Stimulated activated CD4-positive, alpha-beta T cell treated with anti-CD3 and anti-CD28 coated beads, Interleukin-1b, Interleukin-23, amount 100 ng/mL, for 1 hour (primary cell): ENCODE results near the gene DCP2.

Experiments used
- DNase-seq, 2 donors: peaks; one replicate each; pipeline ENCODE4 v3.0.0-alpha.2; 2020; ENCODE audit warnings: low read depth in 2 of 2

Gene DCP2

DNA sequence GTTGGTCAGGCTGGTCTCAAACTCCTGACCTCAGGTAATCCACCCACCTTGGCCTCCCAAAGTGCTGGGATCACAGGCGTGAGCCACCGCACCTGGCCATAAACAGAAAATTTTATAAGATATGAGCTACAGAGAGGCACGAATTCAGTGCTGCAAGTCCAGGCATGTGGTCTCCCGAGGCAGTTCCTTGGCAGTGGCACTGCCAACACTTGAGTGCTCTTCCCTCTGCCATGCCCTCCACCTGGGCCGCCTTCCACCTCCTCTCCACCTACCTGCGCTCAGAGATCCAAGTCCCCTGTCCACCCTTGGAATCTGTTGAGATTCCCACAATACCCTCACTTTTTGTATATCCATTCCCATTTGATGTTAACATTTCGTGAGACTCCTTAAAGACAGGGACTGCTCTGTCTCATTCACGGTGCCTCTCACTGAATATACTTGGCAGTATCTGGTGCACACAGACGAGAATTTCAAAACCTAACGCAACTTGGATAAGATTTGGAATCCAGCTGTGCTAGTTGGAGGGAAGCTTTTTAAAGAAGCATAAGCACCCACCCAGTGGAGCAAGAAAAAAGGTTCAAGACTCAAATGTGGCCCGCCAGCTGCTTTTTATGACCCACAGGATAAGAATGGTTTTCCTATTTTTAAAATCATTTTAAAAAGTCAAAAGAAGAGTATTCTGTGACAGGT lies 68.3 kb downstream of the DCP2 start:
- DNase-seq = no peak

DNA sequence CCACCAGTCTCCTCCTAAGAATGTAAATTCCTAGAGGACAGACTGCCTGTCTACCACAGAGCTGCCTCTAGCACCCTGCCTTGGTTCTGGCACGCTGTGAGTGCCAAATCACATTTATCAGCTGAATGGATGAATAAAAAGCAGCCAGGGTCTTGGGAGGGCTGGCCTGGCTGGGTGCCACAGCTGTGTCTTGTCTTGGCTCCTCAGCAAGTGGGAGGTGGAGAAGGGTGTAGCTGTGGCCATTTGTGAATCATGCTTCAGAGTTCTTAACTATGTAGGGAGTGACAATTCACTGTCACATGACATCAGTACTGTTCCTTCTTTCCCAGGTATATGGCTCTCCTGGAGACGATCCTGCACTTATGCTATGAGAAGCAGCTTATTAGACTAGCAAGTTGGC lies 70.6 kb downstream of the DCP2 start:
- no peak for DNase-seq

DNA sequence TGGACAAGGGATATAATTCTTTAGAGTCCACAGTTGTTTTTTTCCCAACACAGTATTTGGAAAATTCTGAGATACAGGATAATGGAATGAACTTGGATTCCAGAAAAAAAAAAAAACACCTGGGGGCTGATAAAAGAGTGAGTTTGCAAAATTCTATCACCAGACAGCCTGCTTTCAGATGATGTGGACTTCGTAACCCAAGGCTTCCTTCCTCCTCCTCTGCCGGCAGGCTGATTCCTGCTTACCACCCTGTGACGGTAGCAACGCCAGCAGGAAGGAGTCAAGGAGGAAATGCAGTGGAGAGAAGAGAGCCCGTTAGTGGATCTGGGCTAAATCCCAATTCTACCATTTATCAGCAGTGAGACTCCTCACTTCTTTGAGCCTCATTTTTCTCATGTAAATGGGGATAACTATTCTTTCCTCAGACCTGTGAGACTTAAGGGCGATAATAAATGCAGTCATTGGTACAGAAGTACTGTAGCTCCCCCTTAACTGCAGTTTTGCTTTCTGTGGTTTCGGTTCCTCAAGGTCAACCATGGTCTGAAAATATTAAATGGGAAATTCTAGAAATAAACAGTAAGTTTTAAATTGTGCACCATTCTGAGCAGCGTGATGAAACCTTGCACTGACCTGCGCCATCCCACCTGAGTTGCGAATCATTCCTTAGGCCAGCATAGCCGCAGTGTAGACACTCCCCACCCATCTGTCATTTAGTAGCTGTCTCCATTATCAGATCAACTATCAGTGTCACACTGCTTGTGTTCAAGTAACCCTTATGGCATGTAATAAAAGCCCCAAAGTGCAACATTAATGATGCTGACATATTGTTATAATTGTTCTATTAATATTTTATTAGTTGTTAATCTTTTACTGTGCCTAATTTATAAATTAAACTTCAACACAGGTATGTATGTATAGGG lies 71.4 kb downstream of the DCP2 start:
- DNase-seq = no peak

DNA sequence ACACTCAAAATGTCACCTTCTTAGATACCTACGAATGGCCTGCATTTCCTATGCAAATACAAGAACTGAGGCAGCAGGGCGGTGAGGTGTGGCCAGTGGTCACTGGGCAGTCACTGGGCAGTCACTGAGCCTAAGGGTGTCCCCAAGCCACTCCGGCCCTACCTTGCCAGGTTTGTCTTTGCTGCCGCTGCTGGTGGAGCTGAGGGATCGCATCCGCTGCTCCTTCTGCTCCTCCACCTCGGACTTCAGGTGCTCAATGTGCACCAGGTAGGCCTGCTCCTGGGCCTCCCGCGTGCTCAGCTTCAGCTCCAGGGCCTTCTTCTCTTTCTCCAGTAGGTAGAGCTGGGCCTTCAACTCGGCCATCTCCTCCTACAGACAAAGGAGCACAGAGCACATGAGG lies 72.3 kb downstream of the DCP2 start:
- no peak for DNase-seq

DNA sequence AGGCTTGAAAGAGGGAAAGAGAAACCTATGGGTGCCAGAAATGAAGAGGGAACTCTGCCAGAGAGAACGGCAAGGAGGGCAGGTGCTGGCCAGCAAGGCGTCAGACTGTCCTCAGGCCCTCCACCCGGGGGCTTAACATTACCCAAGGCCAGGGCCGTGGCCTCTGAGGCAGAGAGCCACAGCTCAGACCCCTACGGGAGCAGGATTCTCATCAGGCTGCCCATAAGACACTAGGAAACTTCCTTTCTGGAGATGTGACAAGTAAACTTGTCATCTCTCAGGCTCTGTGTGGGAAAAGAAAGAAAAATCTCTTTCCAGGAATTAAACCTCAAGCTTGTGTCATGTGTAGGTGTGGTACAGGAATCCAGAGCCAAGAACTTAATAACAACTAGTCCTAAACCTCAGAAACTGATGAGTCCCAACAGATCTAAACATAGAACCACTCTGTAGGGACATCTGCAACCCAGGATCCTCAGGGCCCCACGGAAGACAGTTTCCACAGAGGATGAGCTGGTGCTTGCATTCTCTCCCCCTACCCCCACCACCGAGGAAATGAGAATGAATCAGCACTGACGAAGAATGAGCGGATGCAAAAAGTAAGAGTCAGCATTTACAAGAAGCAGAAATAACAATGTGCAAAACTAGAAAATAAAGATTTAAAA lies 74.3 kb downstream of the DCP2 start:
- no peak for DNase-seq

DNA sequence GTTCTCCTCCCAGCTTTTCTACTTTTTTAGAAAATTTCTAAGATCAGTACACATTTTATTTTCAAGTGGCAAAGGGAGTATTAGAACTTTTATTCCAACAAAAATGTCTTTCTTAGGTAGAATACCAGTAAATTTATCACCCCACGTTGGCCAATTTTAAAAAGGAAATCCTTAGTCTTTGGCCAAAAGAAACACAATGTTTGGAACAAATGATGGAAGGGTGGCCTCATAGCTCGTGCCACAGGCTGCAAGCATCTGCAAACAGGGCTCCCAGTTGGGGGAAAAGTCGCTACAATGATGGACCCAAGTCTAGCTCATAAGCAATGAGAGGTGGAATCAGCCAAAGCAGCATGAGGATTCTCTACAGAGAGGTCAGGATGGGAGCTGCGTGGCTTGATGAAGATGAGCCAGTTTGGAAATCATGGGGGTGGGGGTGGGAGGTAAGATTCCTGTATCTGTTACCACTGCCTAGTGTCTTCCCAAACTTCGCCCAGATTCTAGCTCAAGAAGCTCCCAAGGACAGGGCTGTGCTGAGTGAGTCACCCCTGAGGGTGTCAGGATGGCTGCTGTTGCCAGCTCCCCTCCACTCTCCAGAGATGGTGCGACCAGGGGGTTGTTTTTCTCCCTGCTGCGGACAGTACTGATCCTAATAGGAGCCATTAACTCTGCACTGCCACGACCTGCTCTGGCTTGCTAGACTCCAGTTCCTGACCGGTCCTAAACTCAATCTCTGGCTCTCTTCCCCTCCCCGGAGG lies 75.6 kb downstream of the DCP2 start:
- no peak for DNase-seq

DNA sequence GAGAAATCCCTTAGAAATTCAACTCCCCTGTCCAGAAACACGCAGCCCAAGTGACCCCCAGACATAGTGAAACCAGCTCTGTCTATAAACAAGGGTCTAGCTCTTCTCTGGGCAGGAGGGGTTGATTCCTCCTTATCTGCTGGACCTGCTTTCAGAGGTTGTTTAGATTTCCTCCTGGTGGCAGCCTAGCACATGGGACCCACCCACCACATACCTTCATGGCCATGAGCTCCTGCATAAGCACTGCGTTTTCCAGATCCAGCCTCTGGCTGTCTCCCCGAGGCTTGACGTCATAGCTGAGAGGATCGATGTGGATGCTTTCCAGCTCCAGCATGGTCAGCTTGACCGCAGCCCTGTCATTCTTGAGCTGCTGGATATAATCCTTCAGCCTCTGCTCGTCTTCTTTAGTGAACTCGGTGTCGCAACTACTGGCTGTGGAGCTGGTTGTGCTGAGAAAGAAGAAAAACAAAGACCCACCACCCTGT lies 77.0 kb downstream of the DCP2 start:
- DNase-seq = no peak

DNA sequence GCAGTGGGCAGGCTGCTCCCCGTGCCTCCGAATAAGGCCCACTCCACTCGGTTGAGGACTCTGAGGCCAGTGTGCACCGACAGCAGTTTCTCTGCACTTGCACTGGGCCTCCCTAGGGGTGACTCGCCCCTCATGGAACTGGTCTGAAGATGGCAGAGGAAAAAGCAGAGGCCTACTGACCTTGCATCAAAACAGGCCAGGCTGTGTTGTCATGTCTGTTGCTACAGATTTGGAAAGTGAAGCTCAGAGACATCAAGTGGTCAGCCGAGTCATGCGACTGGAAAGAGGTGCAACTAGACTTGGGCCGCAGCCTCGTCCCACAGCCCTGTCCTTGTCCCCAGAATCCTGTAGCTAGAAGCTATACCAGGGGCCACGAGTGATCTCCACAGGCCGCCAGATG lies 78.3 kb downstream of the DCP2 start:
- no peak for DNase-seq

DNA sequence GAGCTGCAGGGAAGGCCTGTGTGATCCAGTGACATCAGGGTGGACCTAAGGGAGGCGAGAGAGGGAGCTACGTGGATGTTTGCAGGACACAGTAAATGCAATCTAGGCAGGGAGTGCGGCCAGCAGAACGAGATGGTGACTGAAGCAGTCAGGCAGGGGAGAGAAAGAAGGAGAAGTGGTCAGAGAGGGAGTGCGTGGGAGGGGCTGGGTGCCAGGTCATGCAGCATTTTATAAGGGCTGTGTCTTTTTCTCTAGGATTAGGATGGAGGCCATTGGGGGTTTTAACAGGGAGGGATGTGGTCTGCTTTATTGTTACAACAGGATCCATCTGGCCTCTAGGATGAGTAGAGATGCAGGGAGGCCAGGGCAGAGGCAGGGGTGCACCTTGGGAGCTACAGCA lies 80.4 kb downstream of the DCP2 start:
- DNase-seq = no peak

DNA sequence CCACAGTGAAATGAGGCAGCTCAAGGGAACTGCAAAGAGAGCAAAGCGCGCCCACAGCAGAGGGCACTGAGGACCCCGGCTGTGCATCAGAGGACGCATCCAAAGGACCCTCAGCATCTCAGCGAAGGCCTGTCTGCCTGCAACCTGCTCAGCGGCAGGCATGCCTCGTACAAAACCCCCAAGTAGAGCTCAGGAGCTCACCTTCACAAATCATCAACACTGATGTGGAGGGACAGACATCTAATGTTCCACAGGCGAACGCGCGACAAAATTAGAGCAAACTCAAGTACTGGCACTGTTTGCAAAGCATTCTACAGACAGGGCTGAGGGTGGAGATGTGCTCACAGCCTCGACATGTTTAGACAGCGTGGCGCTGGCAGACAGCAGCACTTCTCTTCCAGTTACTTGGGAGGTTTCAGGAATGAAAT lies 81.0 kb downstream of the DCP2 start:
- DNase-seq = no peak

DNA sequence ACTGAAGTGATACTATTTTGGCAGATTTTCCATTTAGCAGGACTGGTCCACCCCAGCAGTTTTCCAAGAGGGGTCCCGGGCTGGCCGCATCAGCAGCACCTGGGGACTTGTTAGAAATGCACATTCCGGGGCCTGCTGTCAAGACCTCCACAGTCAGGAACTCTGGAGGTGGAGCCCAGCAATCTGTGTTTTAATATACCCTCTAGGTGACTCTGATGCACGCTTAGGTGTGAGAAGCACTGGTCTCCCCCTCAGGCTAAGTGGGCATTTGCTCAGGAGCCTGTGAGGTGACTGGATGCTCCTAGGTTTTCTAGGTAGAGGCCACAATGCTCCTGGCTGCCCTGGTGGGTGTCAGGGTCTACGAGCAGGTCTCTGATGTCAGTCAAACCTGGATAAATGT lies 81.7 kb downstream of the DCP2 start:
- no peak for DNase-seq

DNA sequence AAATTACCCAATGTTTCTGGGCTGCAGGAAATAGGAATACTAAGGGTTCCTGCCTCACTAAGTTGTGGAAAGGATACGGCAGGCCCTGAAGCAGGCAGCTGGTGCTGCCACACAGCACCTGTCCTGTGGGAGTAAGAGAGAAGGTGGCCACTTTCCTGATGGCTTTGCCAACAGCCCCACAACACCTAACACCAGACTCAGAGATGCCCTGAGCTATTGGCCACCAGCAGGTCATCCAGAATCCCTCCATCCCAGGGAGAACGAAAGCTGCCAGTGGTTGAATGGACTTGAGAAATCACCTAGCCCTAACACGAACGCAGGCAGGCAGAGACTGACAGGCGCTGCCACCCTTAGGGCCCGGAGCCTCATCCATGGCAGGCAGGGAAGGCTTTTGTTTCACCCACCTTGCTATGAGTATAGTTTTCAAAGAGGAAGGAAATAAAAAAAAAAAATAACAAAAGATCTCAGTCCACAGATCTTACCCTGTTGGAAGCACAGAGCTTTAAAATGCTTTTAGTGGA lies 82.2 kb downstream of the DCP2 start:
- DNase-seq = no peak

DNA sequence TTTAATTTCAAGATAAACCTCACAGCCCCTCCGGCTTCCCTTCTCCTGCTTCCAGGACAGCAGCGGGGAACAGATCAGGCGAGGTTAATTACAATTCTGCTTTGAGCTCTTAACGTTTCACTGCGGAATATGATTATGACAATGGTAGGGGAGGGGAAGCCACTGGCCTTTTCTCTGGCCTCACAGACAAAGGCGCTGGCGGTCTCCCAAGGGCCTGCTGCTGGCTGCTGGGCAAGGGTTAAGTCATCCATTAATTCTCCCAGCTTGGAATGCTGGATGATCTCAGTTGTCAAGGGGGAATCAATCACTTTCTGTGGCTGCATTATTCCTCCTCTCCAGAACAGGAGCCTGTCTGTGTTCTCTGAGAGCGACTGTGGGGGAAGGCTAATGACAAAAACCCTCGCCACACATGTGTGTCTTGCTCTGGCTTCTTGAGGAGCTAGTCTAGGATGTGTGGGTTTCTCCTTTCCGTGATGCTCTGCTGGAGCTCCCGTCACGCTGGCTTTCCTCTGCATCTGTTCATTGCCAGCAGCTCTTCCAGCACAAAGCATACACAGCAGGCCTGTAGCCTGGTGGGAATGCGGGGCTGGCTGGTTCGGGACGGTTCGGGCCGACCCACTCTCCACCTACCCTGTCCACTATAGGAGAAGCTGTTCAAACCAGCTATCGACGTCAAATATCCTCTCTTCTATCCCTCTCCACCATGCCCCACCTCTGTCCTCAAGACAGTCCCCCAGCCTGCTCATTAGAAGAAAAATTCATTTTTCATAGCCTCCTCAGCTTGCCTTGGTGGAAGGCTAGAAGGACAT lies 82.8 kb downstream of the DCP2 start:
- no peak for DNase-seq

DNA sequence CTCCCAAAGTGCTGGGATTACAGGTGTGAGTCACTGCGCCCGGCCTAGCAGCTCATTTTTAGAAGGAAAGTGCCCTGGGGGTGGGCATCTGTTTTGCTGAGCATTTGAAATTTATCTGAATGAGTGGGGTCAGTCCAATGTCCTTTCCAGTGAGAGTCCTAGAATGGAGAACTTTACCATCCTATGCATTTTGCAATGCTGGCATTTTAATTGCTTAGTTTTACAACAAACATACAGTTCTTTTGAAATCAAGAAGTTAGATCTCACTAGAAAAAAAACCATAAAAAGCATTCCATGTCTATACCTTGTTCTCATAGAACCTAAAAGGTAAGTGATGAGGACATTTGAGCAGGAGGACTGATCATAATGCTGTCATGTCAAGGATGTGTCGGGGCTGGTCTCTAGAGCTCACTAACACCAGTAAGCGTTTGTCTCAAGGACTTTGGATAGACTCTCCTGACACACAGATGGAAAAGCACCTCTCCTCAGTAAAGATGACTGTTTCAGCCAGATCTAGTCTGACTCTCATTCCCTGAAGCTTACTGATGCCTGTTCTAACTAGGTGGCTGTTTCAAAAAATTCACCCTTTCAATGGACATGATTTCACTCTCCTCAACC lies 83.9 kb downstream of the DCP2 start:
- DNase-seq = no peak

DNA sequence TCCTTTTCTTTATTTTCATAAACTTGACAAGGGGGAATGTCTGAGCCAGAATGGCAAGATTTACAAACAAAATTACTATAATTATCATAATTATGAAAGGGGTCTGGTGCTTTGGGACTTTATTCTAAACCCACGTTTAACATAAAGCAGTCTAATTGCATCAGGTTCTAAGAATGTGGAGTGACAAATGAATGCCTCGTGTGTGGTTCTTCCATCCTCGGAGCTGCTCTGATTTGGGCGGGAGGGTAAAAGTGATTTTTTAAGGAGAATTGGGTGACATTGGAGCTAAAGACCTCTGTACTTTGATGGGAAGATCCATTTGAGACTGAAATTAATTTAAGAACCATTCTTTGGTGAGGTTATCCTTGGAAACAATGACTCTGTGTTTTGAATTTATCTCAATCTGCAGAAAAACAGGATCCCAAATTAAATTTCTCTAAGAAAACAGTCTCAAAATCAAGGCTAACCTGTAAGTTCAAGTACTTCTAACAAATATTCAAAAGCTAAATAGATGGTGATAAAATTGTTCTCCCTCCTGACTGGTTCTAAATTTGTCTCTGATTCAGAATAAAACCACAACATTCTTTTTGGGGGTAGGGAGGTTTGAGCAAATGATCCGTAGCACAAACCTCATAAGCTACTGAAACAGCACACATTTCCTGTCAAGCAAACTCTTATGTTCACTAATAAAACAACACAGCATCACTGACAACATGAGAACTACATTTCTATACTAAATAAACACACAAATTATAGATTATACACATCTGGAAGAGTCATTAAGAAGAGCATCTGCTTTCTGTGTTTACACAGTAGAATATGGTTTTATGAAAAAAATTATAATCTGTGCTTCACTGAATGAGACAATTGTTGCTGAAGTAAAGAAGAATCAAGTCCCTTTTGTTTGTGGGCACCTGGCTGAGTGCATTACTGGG lies 85.5 kb downstream of the DCP2 start:
- no peak for DNase-seq

DNA sequence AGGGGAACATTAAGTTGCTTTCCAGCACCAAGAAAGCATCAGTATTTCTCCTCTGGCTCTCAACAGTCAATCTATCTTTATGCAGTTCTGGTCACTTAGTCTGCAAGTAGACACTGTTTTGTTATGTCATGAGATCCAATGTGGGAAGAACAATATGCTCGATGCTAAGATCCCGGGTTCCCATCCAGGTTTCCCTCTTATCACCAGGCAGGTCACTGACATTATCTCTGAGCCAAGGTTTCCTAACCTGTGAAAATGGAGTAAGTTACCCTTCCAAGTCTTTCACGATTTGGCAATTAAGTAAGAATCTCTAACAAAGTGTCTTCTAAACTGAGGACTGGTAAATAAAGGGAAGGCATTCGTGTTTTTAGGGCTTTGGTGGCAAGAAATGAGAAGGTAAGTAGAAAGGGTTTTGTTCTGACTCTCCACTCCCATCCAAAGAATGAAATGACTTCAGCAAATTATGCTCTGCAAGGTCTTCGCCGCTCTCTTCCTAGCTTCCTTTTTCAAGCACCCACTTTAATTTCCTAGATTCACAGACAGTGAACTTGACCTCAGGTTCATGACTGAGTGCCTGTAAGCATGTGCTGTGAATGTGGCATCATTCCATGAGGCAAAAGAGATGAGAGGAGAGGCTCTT lies 86.4 kb downstream of the DCP2 start:
- no peak for DNase-seq

DNA sequence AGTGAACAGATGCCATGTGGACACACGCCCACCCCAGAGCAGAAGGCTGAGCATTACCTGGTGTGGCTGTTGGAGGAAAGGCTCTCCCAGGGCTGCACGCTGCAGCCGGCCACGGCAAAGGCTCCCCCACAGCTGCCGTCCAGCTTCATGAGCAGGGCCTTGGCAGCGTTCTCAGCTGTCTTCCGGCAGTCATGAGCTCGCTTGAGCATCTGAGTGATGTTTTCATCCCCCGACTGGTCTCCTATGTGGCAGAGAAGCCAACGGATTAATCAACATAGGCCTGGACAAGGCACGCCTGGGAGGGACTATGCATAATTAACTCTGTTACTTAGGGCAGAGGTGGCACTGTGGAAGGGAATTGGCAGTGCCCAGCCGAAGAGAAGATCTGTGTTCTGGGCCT lies 87.3 kb downstream of the DCP2 start:
- no peak for DNase-seq

DNA sequence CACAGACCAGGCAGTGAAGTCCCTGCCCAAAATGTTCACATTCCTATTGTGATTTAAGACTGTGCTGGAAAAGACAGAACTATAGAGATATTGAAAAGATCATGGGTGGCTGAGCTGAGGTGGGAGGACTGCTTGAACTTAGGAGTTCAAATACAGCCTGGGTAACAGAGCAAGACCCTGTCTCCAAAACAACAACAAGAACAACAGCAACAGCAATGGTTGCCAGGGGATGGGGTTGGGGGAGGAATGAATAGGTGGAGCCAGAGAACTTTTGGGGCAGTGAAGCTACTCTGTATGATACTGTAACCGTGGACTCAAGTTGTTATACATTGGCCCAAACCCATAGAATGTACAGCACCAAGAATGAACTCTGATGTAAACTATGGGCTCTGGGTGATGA lies 88.2 kb downstream of the DCP2 start:
- no peak for DNase-seq

DNA sequence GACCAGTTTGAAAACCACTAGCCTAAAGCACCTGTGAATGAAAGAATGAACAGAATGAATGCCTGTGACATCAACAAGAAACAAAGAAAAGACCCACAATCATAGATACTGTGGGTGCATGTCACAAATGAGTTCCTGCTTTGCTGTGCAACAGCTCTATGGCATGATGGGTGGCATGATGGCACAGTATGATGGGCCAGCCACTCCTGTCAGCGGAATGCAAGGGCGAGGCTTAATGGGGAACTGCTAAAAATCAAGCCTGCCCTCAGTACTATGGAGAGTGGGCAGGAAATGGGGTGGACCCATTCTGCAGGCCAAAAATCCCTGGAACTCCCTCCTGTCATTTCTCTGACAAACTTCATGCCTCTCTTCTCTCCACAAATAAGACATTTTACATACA lies 89.0 kb downstream of the DCP2 start:
- no peak for DNase-seq
